Measurements from ENCODE around the gene ATXN10.
"Not testable (repeated sequence)": the region's sequence is repeated elsewhere in the genome, so short reads cannot be mapped to it uniquely, and the experiment has no call there.

The ATXN10 gene

GRCh38 chr22:45671783-45672563 is at the start of gene ATXN10:
Gene ATXN10, plus strand, starts transcription at chr22:45671834. Its CDS starts 230 bp downstream, at chr22:45672064.
- Histone ChIP-seq H3K9ac (ENCODE audit: low read length) (peak within 1 kb of the TSS; percentile 94), H3K27ac (ENCODE audit: low read length) (peak within 1 kb of the TSS; percentile 16; the same call in 1 of the 2 replicates), H3K4me3 (ENCODE audit: low read length) (peak within 1 kb of the TSS; percentile 98), H4K20me1 (ENCODE audit: insufficient read depth, low read length) (peaks cover 32% of the 10 kb centered on the region), H3K27me3 (ENCODE audit: low read depth, low read length) (no peaks in the 10 kb centered on the region), H3K4me1 (ENCODE audit: low read length) (peaks cover 17% of the 10 kb centered on the region), H3K36me3 (replicated peaks; ENCODE audit: low read depth, low read length) (peaks cover under 1% of the 10 kb centered on the region), H3K79me2 (ENCODE audit: low read length) (peaks cover 53% of the 10 kb centered on the region), H3K9me3 (ENCODE audit: insufficient read depth, low read length) (no peaks in the 10 kb centered on the region), H3K4me2 (ENCODE audit: low read length) (peak within 1 kb of the TSS; percentile 99), H2AFZ (ENCODE audit: low read depth, low read length) (peak within 1 kb of the TSS; percentile 79)
- TF ChIP-seq EZH2phosphoT487 (IDR thresholded peaks at IDR 0.05; ENCODE audit: low read depth): no peak
- no peak for TF ChIP-seq CTCF (IDR thresholded peaks at IDR 0.05; ENCODE audit: low read depth, low read length)

- no peaks in the 10 kb centered on the region for H3K9me3 ChIP-seq (ENCODE audit: insufficient read depth, low read length)
- H4K20me1 ChIP-seq (ENCODE audit: insufficient read depth, low read length): no peaks in the 10 kb centered on the region
- no peak overlapping the region for H3K27ac ChIP-seq (ENCODE audit: low read length)
- TF ChIP-seq EZH2phosphoT487 (IDR thresholded peaks at IDR 0.05; ENCODE audit: low read depth): no peak
- H3K4me1 ChIP-seq (ENCODE audit: low read length): no peaks in the 10 kb centered on the region; the same call in 1 of the 2 replicates
- no peaks in the 10 kb centered on the region for H3K79me2 ChIP-seq (ENCODE audit: low read length)
- H2AFZ ChIP-seq (ENCODE audit: low read depth, low read length): no peak overlapping the region
- no peak overlapping the region for H3K9ac ChIP-seq (ENCODE audit: low read length)
- H3K4me2 ChIP-seq (ENCODE audit: low read length): no peak overlapping the region
- no peaks in the 10 kb centered on the region for H3K36me3 ChIP-seq (replicated peaks; ENCODE audit: low read depth, low read length)
- no peak overlapping the region for H3K4me3 ChIP-seq (ENCODE audit: low read length)
- H3K27me3 ChIP-seq (ENCODE audit: low read depth, low read length): no peaks in the 10 kb centered on the region
Observed at GRCh38 chr22:45621836-45622600, 49.6 kb upstream of the ATXN10 start.

- H3K9ac ChIP-seq (ENCODE audit: low read length); H3K79me2 ChIP-seq (ENCODE audit: low read length); H3K4me2 ChIP-seq (ENCODE audit: low read length); H3K36me3 ChIP-seq (replicated peaks; ENCODE audit: low read depth, low read length); H3K4me3 ChIP-seq (ENCODE audit: low read length); H3K27ac ChIP-seq (ENCODE audit: low read length); H3K9me3 ChIP-seq (ENCODE audit: insufficient read depth, low read length); H4K20me1 ChIP-seq (ENCODE audit: insufficient read depth, low read length); H3K4me1 ChIP-seq (ENCODE audit: low read length); H3K27me3 ChIP-seq (ENCODE audit: low read depth, low read length); H2AFZ ChIP-seq (ENCODE audit: low read depth, low read length): not testable (repeated sequence)
Observed at GRCh38 chr22:45623464-45624145, 48.0 kb upstream of the ATXN10 start.

GRCh38 chr22:45626198-45626651 is 45.4 kb upstream of the ATXN10 start:
- Histone ChIP-seq H2AFZ (ENCODE audit: low read depth, low read length) (no peak overlapping the region), H3K4me3 (ENCODE audit: low read length) (no peak overlapping the region), H3K9ac (ENCODE audit: low read length) (no peak overlapping the region)

More at GRCh38 chr22:45626198-45626651, 45.4 kb upstream of the ATXN10 start:
- H3K27ac ChIP-seq (ENCODE audit: low read length): no peak overlapping the region
- no peak overlapping the region for H3K4me2 ChIP-seq (ENCODE audit: low read length)
- H3K4me1 ChIP-seq (ENCODE audit: low read length): no peaks in the 10 kb centered on the region
- no peaks in the 10 kb centered on the region for H4K20me1 ChIP-seq (ENCODE audit: insufficient read depth, low read length)
- TF ChIP-seq CTCF (IDR thresholded peaks at IDR 0.05; ENCODE audit: low read depth, low read length): no peak
- TF ChIP-seq EZH2phosphoT487 (IDR thresholded peaks at IDR 0.05; ENCODE audit: low read depth): no peak
- no peaks in the 10 kb centered on the region for H3K36me3 ChIP-seq (replicated peaks; ENCODE audit: low read depth, low read length)
- H3K79me2 ChIP-seq (ENCODE audit: low read length): no peaks in the 10 kb centered on the region
- no peaks in the 10 kb centered on the region for H3K9me3 ChIP-seq (ENCODE audit: insufficient read depth, low read length)
- 0 out of 2 replicates have a peak, but pooled peaks cover under 1% of the 10 kb centered on the region for H3K27me3 ChIP-seq (ENCODE audit: low read depth, low read length)

Measured in OCI-LY3 (cell line).